Activated CD8-positive, alpha-beta T cell treated with anti-CD3 and anti-CD28 coated beads for 36 hours (primary cell): ENCODE measurements around the gene CTNNA3. TPM values are rescaled to one million over a fixed set of nuclear protein-coding genes. Genes with fewer than 3 reads are reported as not detected.

Source experiments
- ATAC-seq: fragments of 200-7000 bp; cut with Tn5 transposase; one replicate; pipeline ENCODE4 v1.10.0; 2021; ENCODE audit warnings: mild to moderate bottlenecking, moderate library complexity
- CTCF ChIA-PET: fragments of 350-600 bp; sonication (Branson Sonifier 250); formaldehyde crosslinking; loops from one replicate; lab custom pipeline; 2021; ENCODE audit warnings: antibody characterized with exemption; lab: Charles Lee
- POLR2A ChIA-PET: fragments of 350-600 bp; sonication (Branson Sonifier 250); formaldehyde crosslinking; loops from one replicate; lab custom pipeline; 2021; ENCODE audit warnings: antibody characterized with exemption; lab: Charles Lee
- DNase-seq: peaks from one replicate; pipeline ENCODE4 v3.0.0-alpha.2; 2020
- H3K27ac Mint-ChIP-seq: one replicate; pipeline ENCODE4 v1.8.0; 2021; ENCODE audit warnings: mild to moderate bottlenecking, mixed read lengths
- H3K27me3 Mint-ChIP-seq: one replicate; pipeline ENCODE4 v1.8.0; 2021; ENCODE audit warnings: mixed read lengths
- H3K36me3 Mint-ChIP-seq: one replicate; pipeline ENCODE4 v1.8.0; 2021; ENCODE audit warnings: low read depth, mixed read lengths
- H3K4me1 Mint-ChIP-seq: one replicate; pipeline ENCODE4 v1.8.0; 2021; ENCODE audit warnings: low read depth, mixed read lengths
- H3K4me3 Mint-ChIP-seq: one replicate; pipeline ENCODE4 v1.8.0; 2021; ENCODE audit warnings: mild to moderate bottlenecking, moderate library complexity, mixed read lengths
- H3K9me3 Mint-ChIP-seq: one replicate; pipeline ENCODE4 v1.8.0; 2021; ENCODE audit warnings: mixed read lengths
- CTCF ChIP-seq: fragments of 200-600 bp; IDR thresholded peaks from one replicate; pipeline ENCODE4 v1.8.0; 2022; ENCODE audit warnings: antibody characterized with exemption, mild to moderate bottlenecking
- intact Hi-C: fragments of 100-400 bp; cut with micrococcal nuclease; formaldehyde crosslinking; loops from one replicate; pipeline ENCODE4 v1.10.0; 2022
- total RNA-seq, 2 experiments: library from RNA; stranded (reverse); gene quantifications; one replicate each; pipeline ENCODE4 v1.2.3, GENCODE V29; 2021

CTNNA3 gene
- total RNA-seq, 2 experiments from 2014 or later, result not detected

- CTCF ChIA-PET, result no interaction called here
- Mint-ChIP-seq H3K27me3 (no peaks in the 10 kb centered on the region), H3K4me1 (no peaks in the 10 kb centered on the region)
These were observed 948.5 kb downstream of the CTNNA3 start for GRCh38 chr10:66747451-66747850.

GRCh38 chr10:66746711-66747110 lies 949.3 kb downstream of the CTNNA3 start:
- Mint-ChIP-seq H3K27me3 (no peaks in the 10 kb centered on the region), H3K4me3 (no peak overlapping the region), H3K27ac (no peak overlapping the region), H3K36me3 (no peaks in the 10 kb centered on the region), H3K4me1 (no peaks in the 10 kb centered on the region), H3K9me3 (peaks cover 2% of the 10 kb centered on the region)
- ChIA-PET POLR2A (no interaction called here), CTCF (no interaction called here)
- DNase-seq (no peak), ATAC-seq (no peak)
- TF ChIP-seq CTCF, result no peak
- intact Hi-C loops, result no loop called here

More at GRCh38 chr10:66747451-66747850, 948.5 kb downstream of the CTNNA3 start:
- H3K36me3 Mint-ChIP-seq, result no peaks in the 10 kb centered on the region
- DNase-seq, result no peak
- intact Hi-C loops, result no loop called here
- ATAC-seq, result no peak
- no peak overlapping the region for H3K27ac Mint-ChIP-seq
- no peak for TF ChIP-seq CTCF
- H3K9me3 Mint-ChIP-seq, result peaks cover 2% of the 10 kb centered on the region
- H3K4me3 Mint-ChIP-seq, result no peak overlapping the region
- POLR2A ChIA-PET, result no interaction called here

GRCh38 chr10:66746246-66746645 lies 949.7 kb downstream of the CTNNA3 start:
- intact Hi-C loops, result no loop called here
- no peak for ATAC-seq
- no peak overlapping the region for H3K4me3 Mint-ChIP-seq
- TF ChIP-seq CTCF, result no peak
- DNase-seq, result no peak
- no peaks in the 10 kb centered on the region for H3K36me3 Mint-ChIP-seq
- no peaks in the 10 kb centered on the region for H3K27me3 Mint-ChIP-seq
- CTCF ChIA-PET, result no interaction called here
- peaks cover 2% of the 10 kb centered on the region for H3K9me3 Mint-ChIP-seq
- no peak overlapping the region for H3K27ac Mint-ChIP-seq
- no peaks in the 10 kb centered on the region for H3K4me1 Mint-ChIP-seq
- POLR2A ChIA-PET, result no interaction called here

- H3K4me3 Mint-ChIP-seq, result no peak overlapping the region
- ChIA-PET POLR2A (no interaction called here), CTCF (no interaction called here)
- no peak for DNase-seq
- H3K9me3 Mint-ChIP-seq, result peaks cover 2% of the 10 kb centered on the region
- no peak for TF ChIP-seq CTCF
- H3K36me3 Mint-ChIP-seq, result no peaks in the 10 kb centered on the region
- H3K27ac Mint-ChIP-seq, result no peak overlapping the region
- no peaks in the 10 kb centered on the region for H3K4me1 Mint-ChIP-seq
- intact Hi-C loops, result no loop called here
- no peak for ATAC-seq
- H3K27me3 Mint-ChIP-seq, result no peaks in the 10 kb centered on the region
These were observed 951.1 kb downstream of the CTNNA3 start for GRCh38 chr10:66744915-66745314.

GRCh38 chr10:66737241-66737640 lies 958.8 kb downstream of the CTNNA3 start:
- intact Hi-C loops, result no loop called here
- TF ChIP-seq CTCF, result no peak
- CTCF ChIA-PET, result no interaction called here
- Mint-ChIP-seq H3K4me3 (no peak overlapping the region), H3K36me3 (no peaks in the 10 kb centered on the region), H3K4me1 (no peaks in the 10 kb centered on the region), H3K27ac (no peak overlapping the region), H3K9me3 (peaks cover 3% of the 10 kb centered on the region), H3K27me3 (no peaks in the 10 kb centered on the region)
- POLR2A ChIA-PET, result no interaction called here
- ATAC-seq (no peak), DNase-seq (no peak)
